NT2/D1 (cell line): ENCODE data around the gene TM4SF5.

Experiments
- DNase-seq: peaks from one replicate; pipeline ENCODE4 v3.0.0-alpha.2; 2011; ENCODE audit warnings: low read depth, low spot score
- H3K27me3 ChIP-seq: 2 replicates; pipeline ENCODE4 v1.6.0; 2011; ENCODE audit warnings: mild to moderate bottlenecking; ENCODE audit not compliant: insufficient read length, insufficient read depth
- H3K36me3 ChIP-seq: 2 replicates; pipeline ENCODE4 v1.6.1; 2011; ENCODE audit warnings: mild to moderate bottlenecking, low read length, mixed read lengths; ENCODE audit not compliant: insufficient read depth, insufficient read length
- H3K4me1 ChIP-seq: 2 replicates; pipeline ENCODE4 v1.5.1; 2011; ENCODE audit not compliant: insufficient read depth, insufficient read length
- H3K4me3 ChIP-seq: 2 replicates; pipeline ENCODE4 v1.5.1; 2011; ENCODE audit warnings: low read depth; ENCODE audit not compliant: insufficient read length
- H3K9ac ChIP-seq: 2 replicates; pipeline ENCODE4 v1.6.0; 2011; ENCODE audit warnings: low read depth; ENCODE audit not compliant: insufficient read length
- H3K9me3 ChIP-seq: 2 replicates; pipeline ENCODE4 v1.5.1; 2011; ENCODE audit warnings: mild to moderate bottlenecking, low read length; ENCODE audit not compliant: insufficient read depth
- SUZ12 ChIP-seq: IDR thresholded peaks from 2 replicates; pipeline ENCODE4 v1.6.1; 2011; ENCODE audit not compliant: insufficient read length, insufficient read depth; ENCODE audit errors: extremely low read depth
- YY1 ChIP-seq: IDR thresholded peaks from 2 replicates; pipeline ENCODE4 v1.6.1; 2011; ENCODE audit not compliant: insufficient read length, insufficient read depth
- ZNF274 ChIP-seq: IDR thresholded peaks from 2 replicates; pipeline ENCODE4 v1.6.1; 2011; ENCODE audit warnings: mild to moderate bottlenecking, low read depth, low read length

TM4SF5 gene

DNA sequence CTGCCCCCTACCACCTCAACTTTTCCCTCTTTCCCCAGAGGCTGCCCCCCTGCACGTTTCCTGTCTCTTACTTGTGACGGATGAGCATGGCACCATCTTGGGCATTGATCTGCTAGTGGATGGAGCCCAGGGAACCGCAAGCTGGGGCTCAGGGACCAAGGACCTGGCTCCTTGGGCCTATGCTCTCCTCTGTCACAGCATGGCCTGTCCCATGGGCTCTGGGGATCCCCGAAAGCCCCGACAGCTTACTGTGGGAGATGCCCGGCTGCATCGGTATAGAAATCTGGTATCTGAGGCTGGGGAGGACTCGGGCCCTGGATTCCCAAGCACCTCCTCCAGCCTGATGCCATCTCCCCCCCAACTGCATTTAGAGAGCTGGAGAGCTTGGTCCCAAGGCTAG is 30.1 kb upstream of the TM4SF5 start:
- Histone ChIP-seq H3K27me3 (peaks cover 64% of the 10 kb centered on the region), H3K4me1 (peaks cover 3% of the 10 kb centered on the region), H3K36me3 (no peaks in the 10 kb centered on the region), H3K9ac (no peak overlapping the region), H3K9me3 (no peaks in the 10 kb centered on the region), H3K4me3 (no peak overlapping the region)
- DNase-seq, result no peak
- TF ChIP-seq YY1, result no peak

DNA sequence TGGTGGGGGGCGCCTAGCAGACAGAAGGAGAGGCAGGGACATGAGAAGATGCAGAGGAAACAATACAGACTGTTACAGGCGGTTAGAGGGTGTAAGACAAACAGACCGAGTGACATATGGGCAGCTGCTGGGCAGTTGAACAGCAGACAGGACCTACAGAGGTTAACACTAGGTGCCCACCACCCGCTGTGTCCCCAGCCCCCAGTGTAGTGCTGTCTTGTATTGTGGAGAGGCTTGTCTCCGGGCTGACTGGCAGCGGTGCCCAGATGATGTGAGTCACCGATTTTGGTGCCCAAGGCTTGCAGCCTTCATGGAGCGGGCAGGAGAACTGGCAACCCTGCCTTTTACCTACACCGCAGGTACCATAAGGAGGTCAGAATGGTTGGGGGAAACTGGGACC is 29.6 kb upstream of the TM4SF5 start:
- Histone ChIP-seq H3K9ac (no peak overlapping the region), H3K4me3 (no peak overlapping the region), H3K4me1 (peaks cover 3% of the 10 kb centered on the region), H3K9me3 (no peaks in the 10 kb centered on the region), H3K27me3 (peaks cover 64% of the 10 kb centered on the region), H3K36me3 (no peaks in the 10 kb centered on the region)
- no peak for TF ChIP-seq SUZ12
- no peak for TF ChIP-seq YY1
- no peak for TF ChIP-seq ZNF274
- DNase-seq, result no peak

DNA sequence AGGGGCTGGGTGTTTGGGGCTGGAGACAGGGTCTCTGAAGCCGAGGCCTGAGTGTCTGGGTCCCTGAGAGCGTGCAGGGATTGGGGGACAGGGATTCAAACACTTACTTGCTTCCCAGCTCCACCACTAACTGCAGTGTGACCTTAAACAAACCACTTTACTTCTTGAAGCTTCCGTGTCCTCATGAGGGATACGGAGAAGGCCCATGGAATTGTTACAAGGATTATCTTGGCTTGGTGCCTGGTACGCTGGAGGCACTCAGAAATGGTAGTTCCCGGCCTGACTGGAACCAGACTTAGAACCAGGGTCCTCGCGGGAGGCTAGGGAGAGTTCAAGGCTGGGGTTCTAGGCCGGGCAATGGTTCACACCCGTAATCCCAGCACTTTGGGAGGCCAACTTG is 29.1 kb upstream of the TM4SF5 start:
- H3K4me1 ChIP-seq, result peaks cover 3% of the 10 kb centered on the region
- H3K36me3 ChIP-seq, result no peaks in the 10 kb centered on the region
- H3K27me3 ChIP-seq, result peaks cover 64% of the 10 kb centered on the region
- TF ChIP-seq ZNF274 (no peak), SUZ12 (no peak), YY1 (no peak)
- DNase-seq, result no peak
- no peaks in the 10 kb centered on the region for H3K9me3 ChIP-seq
- no peak overlapping the region for H3K4me3 ChIP-seq
- H3K9ac ChIP-seq, result no peak overlapping the region

DNA sequence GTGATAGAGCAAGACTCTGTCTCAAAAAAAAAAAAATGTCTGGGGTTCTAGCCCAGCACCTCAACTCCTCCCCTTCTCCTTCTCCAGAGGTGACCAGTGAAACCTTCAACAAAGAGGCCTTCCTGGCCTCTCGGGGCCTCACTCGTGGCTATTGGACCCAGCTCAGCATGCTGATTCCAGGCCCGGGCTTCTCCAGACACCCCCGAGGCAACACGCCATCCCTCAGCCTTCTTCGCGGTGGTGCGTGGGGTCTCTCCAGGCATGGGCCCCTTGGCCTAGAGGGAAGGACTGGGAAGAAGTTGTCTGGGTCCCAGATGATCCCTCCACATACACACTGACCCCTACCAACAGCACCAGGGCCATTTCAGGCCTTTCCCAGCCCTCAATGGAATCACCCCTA is 28.5 kb upstream of the TM4SF5 start:
- Histone ChIP-seq H3K9me3 (no peaks in the 10 kb centered on the region), H3K4me3 (no peak overlapping the region), H3K27me3 (peaks cover 60% of the 10 kb centered on the region), H3K36me3 (no peaks in the 10 kb centered on the region), H3K9ac (no peak overlapping the region), H3K4me1 (peaks cover 1% of the 10 kb centered on the region)
- TF ChIP-seq YY1 (no peak), SUZ12 (no peak), ZNF274 (no peak)
- DNase-seq, result no peak

DNA sequence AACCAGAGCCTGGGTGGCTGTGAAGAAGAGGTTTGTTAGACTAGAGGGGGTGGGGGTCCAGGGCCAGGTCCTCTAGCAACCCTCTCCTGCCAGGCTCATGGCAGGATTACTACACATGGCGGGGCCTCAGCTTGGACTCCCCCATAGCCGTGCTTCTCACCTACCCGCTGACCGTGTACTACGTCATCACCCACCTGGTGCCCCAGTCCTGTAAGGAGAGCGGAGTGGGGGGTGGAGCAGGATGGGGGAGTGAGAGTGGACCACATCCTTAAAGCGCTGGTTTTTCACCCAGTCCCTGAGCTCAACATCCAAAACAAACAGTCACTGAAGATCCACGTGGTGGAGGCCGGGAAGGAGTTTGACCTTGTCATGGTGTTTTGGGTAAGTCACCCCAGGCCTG is 27.8 kb upstream of the TM4SF5 start:
- Histone ChIP-seq H3K9ac (no peak overlapping the region), H3K9me3 (no peaks in the 10 kb centered on the region), H3K36me3 (no peaks in the 10 kb centered on the region), H3K4me1 (no peaks in the 10 kb centered on the region), H3K27me3 (peaks cover 54% of the 10 kb centered on the region), H3K4me3 (no peak overlapping the region)
- DNase-seq, result no peak
- TF ChIP-seq YY1, result no peak
- TF ChIP-seq ZNF274, result no peak
- TF ChIP-seq SUZ12, result no peak

DNA sequence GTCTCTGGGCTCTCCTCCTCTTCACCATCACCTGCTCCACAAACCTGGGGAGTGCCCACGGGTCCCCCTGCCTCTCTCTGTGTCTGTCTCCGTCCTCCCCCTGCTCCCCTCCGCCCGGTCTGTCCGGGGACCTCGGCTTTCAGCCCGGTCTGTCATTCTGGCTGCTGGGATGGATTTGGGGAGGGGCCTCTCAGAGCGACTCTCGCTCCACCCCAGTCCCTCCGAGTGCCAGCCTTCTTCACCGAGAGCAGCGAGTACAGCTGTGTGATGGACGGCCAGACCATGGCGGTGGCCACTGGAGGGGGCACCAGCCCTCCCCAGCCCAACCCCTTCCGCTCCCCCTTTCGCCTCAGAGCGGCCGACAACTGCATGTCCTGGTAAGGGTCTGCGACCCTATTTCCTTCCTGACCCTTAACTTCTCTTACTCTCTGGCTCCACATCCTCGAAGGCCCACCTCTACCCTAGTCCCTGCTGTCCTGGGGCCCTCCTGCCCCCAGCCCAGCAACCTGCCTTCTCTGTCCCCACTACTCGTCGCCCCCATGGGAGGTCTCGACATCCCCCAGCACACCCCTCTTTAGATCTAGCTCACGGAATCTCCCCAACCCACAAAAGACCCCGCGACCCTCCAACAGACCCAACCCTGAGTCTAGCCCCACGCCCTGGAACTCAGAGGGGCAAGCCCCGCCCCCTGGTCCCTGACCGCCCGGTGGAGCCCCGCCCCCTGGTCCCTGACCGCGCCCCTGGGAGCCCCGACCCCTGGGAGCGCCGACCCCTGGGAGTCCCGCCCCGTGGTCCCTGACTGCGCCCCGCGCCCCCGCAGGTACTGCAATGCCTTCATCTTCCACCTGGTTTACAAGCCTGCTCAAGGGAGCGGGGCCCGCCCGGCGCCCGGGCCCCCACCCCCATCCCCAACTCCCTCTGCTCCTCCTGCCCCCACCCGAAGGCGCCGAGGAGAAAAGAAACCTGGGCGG is 26.4 kb upstream of the TM4SF5 start:
- Histone ChIP-seq H3K9ac (no peak overlapping the region), H3K36me3 (no peaks in the 10 kb centered on the region), H3K9me3 (no peaks in the 10 kb centered on the region), H3K4me3 (no peak overlapping the region), H3K4me1 (no peaks in the 10 kb centered on the region), H3K27me3 (peaks cover 40% of the 10 kb centered on the region)
- TF ChIP-seq ZNF274 (no peak), SUZ12 (no peak)
- DNase-seq, result no peak

DNA sequence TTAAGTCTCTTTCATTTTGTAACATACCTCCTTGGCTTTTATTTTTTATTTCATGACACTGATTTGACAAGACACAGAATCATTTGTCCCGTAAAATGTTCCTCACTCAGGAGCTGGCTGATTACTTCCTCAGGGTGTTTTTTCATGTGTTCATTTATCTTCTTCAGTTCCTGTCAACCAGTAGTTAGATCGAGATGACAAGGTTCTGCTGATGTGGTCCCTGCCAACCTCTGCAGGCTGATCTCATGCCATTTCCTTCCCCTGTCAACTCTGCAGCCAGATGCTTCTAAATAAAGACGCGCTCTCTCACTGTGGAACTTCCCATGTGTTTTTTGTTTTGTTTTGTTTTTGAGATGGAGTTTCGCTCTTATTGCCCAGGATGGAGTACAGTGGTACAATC is 23.8 kb upstream of the TM4SF5 start:
- Histone ChIP-seq H3K9me3 (no peaks in the 10 kb centered on the region), H3K9ac (no peak overlapping the region), H3K36me3 (no peaks in the 10 kb centered on the region), H3K4me3 (no peak overlapping the region), H3K27me3 (peaks cover 15% of the 10 kb centered on the region), H3K4me1 (no peaks in the 10 kb centered on the region)
- no peak for DNase-seq
- TF ChIP-seq SUZ12 (no peak), YY1 (no peak), ZNF274 (no peak)
